ENCODE measurements around the gene RBMS1.

Gene RBMS1

GRCh38 chr2:160493227-160494028 is at the start of gene RBMS1:
Gene RBMS1 (minus strand): TSS chr2:160493807. CDS start chr2:160493363, 444 bp downstream.
- peak; percentile 87 for DNase-seq

DNA sequence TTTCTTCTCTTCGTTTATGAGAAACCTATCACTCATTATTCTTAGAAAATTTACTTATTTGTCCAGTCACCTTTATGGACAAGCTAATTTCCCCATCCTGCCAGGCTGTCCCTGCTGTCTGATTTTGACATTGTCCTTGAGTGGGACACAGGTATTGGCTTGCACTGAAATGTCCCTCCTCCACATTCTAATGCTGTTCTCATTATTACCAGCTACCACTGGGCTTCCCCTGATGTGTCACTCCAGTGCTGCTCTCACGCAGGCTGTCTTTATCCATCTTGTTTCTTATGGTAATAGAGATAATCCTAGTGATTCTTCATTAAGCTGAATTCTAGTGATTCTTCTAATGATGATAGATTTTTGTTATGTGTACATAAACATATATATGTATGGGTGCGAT is 48.1 kb upstream of the RBMS1 start:
- no peak for DNase-seq

DNA sequence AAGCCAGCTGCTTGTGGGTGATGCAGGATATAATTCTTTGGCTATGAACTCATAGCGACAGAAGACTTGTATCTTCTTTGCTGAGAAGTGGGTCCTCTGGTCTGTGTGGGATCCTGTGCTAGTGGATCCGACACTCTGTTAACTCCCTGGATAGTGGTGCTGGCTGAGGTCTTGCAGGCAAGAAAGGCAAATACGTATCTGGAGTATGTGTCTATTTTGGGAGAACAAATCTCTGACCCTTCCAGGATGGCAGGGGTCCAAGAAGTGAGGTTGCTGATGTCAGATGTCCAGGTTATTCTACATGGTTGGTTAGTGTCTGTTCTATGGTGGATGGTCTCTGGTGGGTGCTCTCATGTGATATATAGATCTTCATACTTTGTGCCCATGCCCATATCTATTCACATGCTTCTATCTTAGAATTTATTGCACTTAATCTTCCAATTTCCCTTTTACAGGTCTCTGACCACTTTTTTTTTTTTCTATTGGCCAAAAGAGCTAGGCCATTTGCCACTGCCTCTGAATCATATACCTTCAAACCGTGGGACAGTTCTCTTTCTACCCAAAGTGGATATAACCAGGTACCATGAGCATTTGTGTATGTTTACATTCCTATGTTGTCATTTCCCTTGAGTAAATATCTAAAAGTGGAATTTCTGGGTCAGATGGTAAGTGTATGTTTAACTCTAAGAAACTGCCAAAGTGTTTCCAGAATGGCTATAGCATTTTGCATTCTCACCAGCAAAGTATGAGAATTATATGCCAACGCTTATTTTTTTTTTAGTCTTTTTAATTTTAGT is 45.1 kb upstream of the RBMS1 start:
- DNase-seq: no peak

DNA sequence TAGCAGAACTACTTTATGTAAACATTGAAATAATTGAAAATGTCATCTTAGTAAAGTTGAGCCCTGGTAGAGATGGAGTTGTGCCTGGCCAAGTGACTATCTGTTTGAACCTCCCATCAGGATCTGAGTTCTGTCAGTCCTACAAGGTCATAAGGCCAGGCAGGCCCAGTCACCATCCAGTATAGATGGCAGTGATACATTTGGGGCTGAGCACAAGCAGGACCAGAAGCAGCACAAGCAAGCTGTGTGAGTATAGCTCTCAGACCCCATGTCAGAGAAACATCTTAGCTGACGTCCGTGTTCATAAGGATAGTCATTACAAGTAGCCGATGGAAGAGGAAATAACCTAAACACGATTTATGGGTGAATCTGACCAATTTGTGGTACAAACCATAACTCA is 44.5 kb upstream of the RBMS1 start:
- DNase-seq: no peak

DNA sequence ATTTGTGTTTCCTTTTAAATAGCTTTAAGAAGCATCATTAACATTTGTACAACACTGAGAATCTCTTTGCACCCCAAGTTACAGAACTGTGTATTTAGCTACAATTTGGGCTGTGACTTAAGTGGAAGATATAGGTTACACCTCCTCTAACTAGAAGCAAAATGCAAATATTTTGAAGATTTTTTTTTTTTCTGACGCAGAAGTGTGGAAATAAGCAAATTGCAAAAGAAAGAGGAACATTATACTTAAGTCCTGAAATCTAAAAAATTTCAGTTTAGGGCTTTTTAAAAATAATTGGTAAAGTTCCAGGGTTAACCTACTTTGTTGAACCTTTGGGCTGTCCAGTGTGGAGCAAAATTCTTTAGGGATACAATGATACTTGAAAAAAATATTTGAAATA is 41.4 kb upstream of the RBMS1 start:
- DNase-seq: no peak

DNA sequence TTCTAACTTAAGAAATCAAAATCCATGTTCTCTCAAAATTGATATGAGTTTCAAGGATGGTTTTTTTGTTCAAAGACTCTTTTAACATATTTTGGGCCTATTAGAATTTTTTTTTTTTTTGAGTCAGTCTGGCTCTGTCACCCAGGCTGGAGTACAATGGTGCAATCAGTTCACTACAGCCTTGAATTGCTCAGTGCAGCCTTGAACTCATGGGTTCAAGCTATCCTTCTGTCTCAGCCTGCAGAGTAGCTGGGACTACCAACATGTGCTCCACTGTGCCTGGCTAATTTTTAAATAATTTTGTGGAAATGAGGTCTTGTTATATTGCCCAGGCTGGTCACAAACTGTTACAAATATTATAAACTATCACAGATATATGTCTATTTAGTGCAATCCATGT is 40.6 kb upstream of the RBMS1 start:
- no peak for DNase-seq

DNA sequence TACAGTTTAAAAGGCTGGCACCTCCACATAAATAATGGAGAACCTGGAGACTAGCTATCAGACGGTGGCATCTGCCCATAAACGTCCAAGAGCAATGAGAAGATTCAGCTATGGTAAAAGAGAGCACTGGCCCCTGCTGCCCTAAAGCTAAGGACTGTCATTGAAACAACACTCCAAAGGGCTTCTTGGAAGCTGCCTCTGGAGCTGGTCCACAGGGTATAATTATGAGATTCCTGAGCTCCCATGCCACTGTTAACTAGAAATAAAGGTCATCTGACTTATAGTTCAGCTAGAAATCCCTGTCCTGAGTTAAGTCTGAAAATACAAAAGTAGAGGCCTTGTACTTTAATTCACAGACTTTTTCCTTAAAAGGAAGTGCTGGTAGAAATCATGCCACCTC is 39.9 kb upstream of the RBMS1 start:
- DNase-seq: no peak

- DNase-seq: no peak
These were observed 38.8 kb upstream of the RBMS1 start for GRCh38 chr2:160532388-160532787.

DNA sequence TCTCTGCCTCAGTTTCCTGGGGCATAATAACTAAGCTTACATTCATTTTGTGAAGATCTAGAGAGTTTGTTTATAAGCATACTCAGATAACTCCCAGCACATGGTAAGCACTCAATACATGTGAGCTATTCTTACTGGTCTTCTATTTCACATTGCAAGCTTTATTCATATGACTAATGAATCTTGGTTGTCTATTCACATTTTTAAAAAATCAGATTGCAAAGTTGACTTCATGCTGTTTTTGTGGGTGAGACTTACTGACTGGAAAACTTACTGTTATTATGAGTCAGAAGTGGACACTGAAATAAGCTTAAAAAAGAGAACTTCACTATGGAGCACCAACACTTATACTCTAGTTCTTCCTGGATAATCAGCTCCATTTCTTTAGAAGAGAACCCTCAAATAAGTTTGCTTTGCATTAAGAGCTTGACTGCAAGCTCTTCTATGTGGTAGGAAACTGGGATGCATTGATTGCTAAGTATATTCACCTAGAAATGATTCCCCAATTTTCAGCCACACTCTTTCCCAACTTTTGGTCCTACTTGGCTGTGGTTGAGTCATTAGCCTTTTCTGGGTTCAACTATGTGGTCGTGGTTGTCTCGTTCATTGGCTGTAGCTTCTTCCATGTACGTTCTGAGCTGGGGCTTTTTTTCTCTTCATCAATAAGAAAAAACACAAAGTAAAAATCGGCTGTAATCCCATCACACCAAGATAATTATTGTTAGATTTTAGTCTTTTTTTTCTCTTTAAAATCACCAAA is 29.5 kb upstream of the RBMS1 start:
- DNase-seq: no peak

DNA sequence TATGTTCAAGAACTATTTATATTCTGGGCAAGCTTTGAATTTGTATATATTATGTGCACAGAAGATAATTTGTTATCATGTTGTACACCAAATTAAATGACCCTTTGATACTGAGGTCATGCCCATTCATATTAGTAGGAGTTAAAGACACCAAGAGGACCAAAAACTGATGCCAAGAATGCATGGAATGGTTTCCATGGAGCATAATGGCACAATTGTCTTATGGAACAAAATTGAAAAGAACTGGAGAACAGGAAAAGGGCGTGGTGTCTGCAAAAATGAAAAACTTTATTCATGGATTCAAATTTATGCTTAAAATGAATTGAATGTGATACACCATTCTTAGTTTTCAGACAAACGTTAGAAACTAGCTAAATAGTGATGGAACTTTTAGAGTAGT is 24.1 kb upstream of the RBMS1 start:
- DNase-seq: no peak

- DNase-seq: no peak
These were observed 23.1 kb upstream of the RBMS1 start for GRCh38 chr2:160516547-160517365.

- DNase-seq: no peak
These were observed 21.5 kb upstream of the RBMS1 start for GRCh38 chr2:160515120-160515519.

DNA sequence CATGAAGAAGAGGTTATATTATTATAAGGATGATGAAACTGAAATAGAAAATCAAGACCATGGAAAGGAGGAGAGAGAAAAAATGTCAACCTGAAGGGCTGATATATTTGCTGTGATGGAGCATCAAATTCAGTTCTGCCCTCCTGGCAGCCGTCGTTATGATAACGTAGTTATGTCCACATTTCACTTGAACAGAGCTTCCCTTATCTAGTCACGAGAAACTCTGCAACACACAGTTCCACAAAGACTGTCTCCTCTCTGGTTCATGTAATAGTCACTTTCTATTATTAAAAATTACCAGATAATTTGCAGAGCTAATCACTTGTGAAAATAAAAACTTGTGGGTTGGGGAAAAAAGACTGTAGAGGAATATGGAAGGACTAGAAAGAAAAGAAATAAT is 19.5 kb upstream of the RBMS1 start:
- no peak for DNase-seq

GRCh38 chr2:160512491-160512890 is 18.9 kb upstream of the RBMS1 start:
- DNase-seq: no peak

GRCh38 chr2:160510617-160511016 is 17.0 kb upstream of the RBMS1 start:
- no peak for DNase-seq

- no peak for DNase-seq
These were observed 15.4 kb upstream of the RBMS1 start for GRCh38 chr2:160509016-160509415.

DNA sequence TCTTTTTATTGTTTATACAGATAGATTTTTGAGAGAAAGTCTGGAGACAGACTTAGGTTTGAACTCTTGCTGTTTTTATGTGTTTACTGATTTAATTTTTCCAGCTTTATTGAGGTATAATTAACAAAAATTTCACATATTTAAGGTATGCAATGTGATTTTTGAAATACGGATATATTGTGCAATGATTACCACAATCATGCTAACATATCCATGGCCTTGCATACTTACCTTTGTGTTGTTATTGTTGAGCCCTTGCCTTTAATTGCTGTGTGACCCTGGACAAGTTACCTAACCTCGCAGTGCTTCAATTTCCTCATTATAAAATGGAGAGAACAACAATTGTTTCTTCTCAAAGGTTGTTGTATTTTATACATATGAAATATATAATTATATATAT is 13.9 kb upstream of the RBMS1 start:
- no peak for DNase-seq

GRCh38 chr2:160507046-160507407 is 13.4 kb upstream of the RBMS1 start:
- DNase-seq: no peak

- DNase-seq: no peak
These were observed 12.9 kb upstream of the RBMS1 start for GRCh38 chr2:160506371-160507045.

- DNase-seq: peak; percentile 25
These were observed 11.6 kb upstream of the RBMS1 start for GRCh38 chr2:160505256-160505655.

DNA sequence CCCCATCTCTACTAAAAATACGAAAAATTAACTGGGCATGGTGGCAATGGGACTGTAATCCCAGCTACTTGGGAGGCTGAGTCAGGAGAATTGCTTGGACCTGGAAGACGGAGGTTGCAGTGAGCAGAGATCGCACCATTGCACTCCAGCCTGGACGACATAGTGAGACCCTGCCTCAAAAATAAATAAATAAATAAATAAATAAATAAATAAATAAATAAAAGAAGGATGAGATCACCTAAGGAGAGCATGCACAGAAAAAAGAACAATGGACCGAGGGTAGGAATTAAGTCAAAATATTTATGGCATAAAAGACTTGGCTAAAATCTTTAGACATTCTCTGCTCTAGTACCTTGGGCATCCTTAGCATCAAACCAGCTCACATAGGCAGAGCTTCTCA is 8.9 kb upstream of the RBMS1 start:
- no peak for DNase-seq

DNA sequence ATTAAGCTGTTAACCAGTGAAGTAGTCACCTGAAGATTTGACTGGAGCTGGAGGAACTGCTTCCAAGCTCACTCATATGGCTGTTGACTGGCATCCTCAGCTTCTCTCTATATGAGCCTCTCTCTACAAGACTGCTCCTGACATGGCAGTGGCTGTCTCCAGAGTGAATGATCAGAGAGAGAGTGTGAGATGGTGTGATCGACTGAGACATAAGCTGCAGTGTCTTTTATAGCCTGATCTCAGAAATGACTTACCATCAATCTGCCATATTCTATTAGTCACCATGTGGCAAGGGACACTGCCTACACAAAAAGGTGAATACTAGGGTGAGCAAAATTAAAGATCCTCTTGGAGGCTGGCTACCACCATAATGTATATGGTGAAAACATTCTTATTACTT is 7.8 kb upstream of the RBMS1 start:
- DNase-seq: no peak
